DND-41 (cell line): ENCODE data around the gene CLEC4C.

ENCODE experiments used
- EZH2 ChIP-seq: IDR thresholded peaks from 3 replicates; pipeline ENCODE4 v1.6.1; 2012; ENCODE audit warnings: borderline replicate concordance, low read depth, mild to moderate bottlenecking, moderate library complexity, low read length, inconsistent platforms; ENCODE audit not compliant: severe bottlenecking
- TF ChIP-seq, protein P1 (sequence below): IDR thresholded peaks from 2 replicates; pipeline ENCODE4 v1.5.1; 2012; ENCODE audit warnings: borderline replicate concordance, low read length, moderate library complexity, mild to moderate bottlenecking; ENCODE audit not compliant: poor library complexity, severe bottlenecking; ENCODE audit errors: extremely low read depth

DNA sequence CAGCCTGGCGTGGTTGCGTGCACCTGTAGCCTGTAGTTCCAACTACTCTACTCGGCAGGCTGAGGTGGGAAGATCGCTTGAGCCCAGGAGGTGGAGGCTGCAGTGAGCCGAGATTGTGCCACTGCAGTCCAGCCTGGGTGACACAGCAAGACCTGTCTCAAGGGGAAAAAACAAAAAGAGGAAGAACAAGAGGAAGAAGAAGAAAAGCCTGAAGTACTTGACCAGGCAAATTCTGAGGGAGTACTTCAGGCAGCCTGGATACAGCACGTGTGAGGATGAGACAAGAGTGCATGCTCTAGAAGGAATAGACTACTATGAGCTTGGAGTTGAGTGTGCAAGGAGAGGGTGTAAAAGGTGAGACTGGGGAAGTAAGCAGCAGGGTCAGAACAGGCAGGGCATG lies 53.4 kb downstream of the CLEC4C start:
- TF ChIP-seq, protein P1, sequence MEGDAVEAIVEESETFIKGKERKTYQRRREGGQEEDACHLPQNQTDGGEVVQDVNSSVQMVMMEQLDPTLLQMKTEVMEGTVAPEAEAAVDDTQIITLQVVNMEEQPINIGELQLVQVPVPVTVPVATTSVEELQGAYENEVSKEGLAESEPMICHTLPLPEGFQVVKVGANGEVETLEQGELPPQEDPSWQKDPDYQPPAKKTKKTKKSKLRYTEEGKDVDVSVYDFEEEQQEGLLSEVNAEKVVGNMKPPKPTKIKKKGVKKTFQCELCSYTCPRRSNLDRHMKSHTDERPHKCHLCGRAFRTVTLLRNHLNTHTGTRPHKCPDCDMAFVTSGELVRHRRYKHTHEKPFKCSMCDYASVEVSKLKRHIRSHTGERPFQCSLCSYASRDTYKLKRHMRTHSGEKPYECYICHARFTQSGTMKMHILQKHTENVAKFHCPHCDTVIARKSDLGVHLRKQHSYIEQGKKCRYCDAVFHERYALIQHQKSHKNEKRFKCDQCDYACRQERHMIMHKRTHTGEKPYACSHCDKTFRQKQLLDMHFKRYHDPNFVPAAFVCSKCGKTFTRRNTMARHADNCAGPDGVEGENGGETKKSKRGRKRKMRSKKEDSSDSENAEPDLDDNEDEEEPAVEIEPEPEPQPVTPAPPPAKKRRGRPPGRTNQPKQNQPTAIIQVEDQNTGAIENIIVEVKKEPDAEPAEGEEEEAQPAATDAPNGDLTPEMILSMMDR: no peak
- TF ChIP-seq EZH2: no peak
